GM11168 (cell line): ENCODE data around the gene GUK1.

Experiments
- in situ Hi-C: fragments of 300-500 bp; cut with MboI; formaldehyde crosslinking; loops from one replicate; pipeline ENCODE4 v1.12.0; 2022; ENCODE audit warnings: low sequenced_read_pairs; ENCODE audit not compliant: unreplicated experiment

Gene GUK1

GRCh38 chr1:228120857-228121489 is 19.1 kb upstream of the GUK1 start:
- in situ Hi-C loops = no loop called here

- in situ Hi-C loops = no loop called here
Measured at GRCh38 chr1:228122921-228123441, 17.1 kb upstream of the GUK1 start.

- in situ Hi-C loops = no loop called here
Measured at GRCh38 chr1:228123505-228123904, 16.6 kb upstream of the GUK1 start.

- in situ Hi-C loops = no loop called here
Measured at GRCh38 chr1:228125185-228125584, 14.9 kb upstream of the GUK1 start.

- in situ Hi-C loops = loop anchor here (5.0 kb wide), 1 partner anchor 36 kb away; the partner anchor contains the start of gene IBA57
Measured at GRCh38 chr1:228131766-228132165, 8.3 kb upstream of the GUK1 start.

GRCh38 chr1:228134591-228134990 is 5.5 kb upstream of the GUK1 start:
- in situ Hi-C loops = loop anchor here (5.0 kb wide), 1 partner anchor 33 kb away; the partner anchor contains the start of gene IBA57

- in situ Hi-C loops = no loop called here
Measured at GRCh38 chr1:228136901-228137300, 3.2 kb upstream of the GUK1 start.

- in situ Hi-C loops = no loop called here
Measured at GRCh38 chr1:228139406-228139930, 611 bp upstream of the GUK1 start.

- in situ Hi-C loops = no loop called here
Measured at GRCh38 chr1:228140724-228141225, 696 bp downstream of the GUK1 start.

- in situ Hi-C loops = no loop called here
Measured at GRCh38 chr1:228141226-228142044, 1.4 kb downstream of the GUK1 start.

GRCh38 chr1:228142155-228142691 is 2.1 kb downstream of the GUK1 start:
- in situ Hi-C loops = no loop called here

- in situ Hi-C loops = no loop called here
Measured at GRCh38 chr1:228142701-228143136, 2.6 kb downstream of the GUK1 start.

- in situ Hi-C loops = no loop called here
Measured at GRCh38 chr1:228143480-228144192, 3.6 kb downstream of the GUK1 start.

- in situ Hi-C loops = no loop called here
Measured at GRCh38 chr1:228144193-228144992, 4.3 kb downstream of the GUK1 start.

GRCh38 chr1:228144993-228145343 is 4.9 kb downstream of the GUK1 start:
- in situ Hi-C loops = no loop called here

- in situ Hi-C loops = no loop called here
Measured at GRCh38 chr1:228145463-228146416, 5.7 kb downstream of the GUK1 start.

- in situ Hi-C loops = no loop called here
Measured at GRCh38 chr1:228146417-228147150, 6.5 kb downstream of the GUK1 start.
